Gastroesophageal sphincter (tissue), 4 donors: ENCODE data around the gene ASPN. TPM values are rescaled to one million over a fixed set of nuclear protein-coding genes. Genes with fewer than 3 reads are reported as not detected.

ENCODE experiments used
- ATAC-seq: fragments of 150-250 bp; one replicate; pipeline ENCODE4 v1.9.1; 2016; ENCODE audit warnings: mild to moderate bottlenecking, moderate library complexity
- H3K27ac ChIP-seq, 4 donors: fragments of 200-600 bp; sonication (generic) in 3 of 4; 1 replicate in 3 of 4; 2 replicates in 1 of 4; pipeline ENCODE4 v1.5.1; 2016 to 2019
- H3K27me3 ChIP-seq: fragments of 200-600 bp; sonication (generic); one replicate; pipeline ENCODE4 v1.5.1; 2019
- H3K36me3 ChIP-seq, 2 donors: fragments of 200-600 bp; sonication (generic); one replicate each; pipeline ENCODE4 v1.5.1; 2019; ENCODE audit warnings: control low read depth in 1 of 2
- H3K4me1 ChIP-seq, 3 donors: fragments of 200-600 bp; sonication (generic); 1 replicate in 2 of 3; 2 replicates in 1 of 3; pipeline ENCODE4 v1.5.1; 2016 to 2019; ENCODE audit warnings: control low read depth in 2 of 3
- H3K4me3 ChIP-seq, 2 donors: fragments of 200-600 bp; sonication (generic); one replicate each; pipeline ENCODE4 v1.5.1; 2019; ENCODE audit warnings: mild to moderate bottlenecking in 1 of 2, moderate library complexity in 1 of 2
- H3K9me3 ChIP-seq, 3 donors: fragments of 200-600 bp; sonication (generic); one replicate each; pipeline ENCODE4 v1.5.1; 2017 to 2019; ENCODE audit warnings: control low read depth in 2 of 3
- CTCF ChIP-seq, 4 experiments: fragments of 200-600 bp in 2 of 4; fragments of 450-650 bp in 2 of 4; sonication (generic) in 1 of 4; IDR thresholded peaks; one replicate each; pipeline ENCODE4 v1.5.1; 2017 to 2019; ENCODE audit warnings: antibody characterized with exemption in 4 of 4, mild to moderate bottlenecking in 2 of 4, moderate library complexity in 2 of 4
- EP300 ChIP-seq: sonication (generic); formaldehyde crosslinking; IDR thresholded peaks from one replicate; pipeline ENCODE4 v1.6.1; 2017; ENCODE audit warnings: antibody characterized with exemption, mild to moderate bottlenecking
- POLR2A ChIP-seq, 2 donors: fragments of 450-650 bp; IDR thresholded peaks; one replicate each; pipeline ENCODE4 v1.6.1; 2017; ENCODE audit warnings: antibody characterized with exemption in 2 of 2, mild to moderate bottlenecking in 2 of 2, moderate library complexity in 1 of 2
- POLR2AphosphoS5 ChIP-seq: sonication (generic); formaldehyde crosslinking; IDR thresholded peaks from one replicate; pipeline ENCODE4 v1.6.1; 2017; ENCODE audit warnings: antibody characterized with exemption
- WGBS, 2 donors: methylation state at CpG; one replicate each; pipeline ENCODE4 v1.1.5; 2018; ENCODE audit warnings: low coverage in 1 of 2; 5-methylcytosine and 5-hydroxymethylcytosine counted together
- total RNA-seq, 4 donors: library from RNA; depleted of rRNA; stranded (reverse); fragments of >200 nt; gene quantifications; one replicate each; pipeline ENCODE4 v1.1.0, GENCODE V29; 2016

Gene ASPN
- total RNA-seq, 4 donors from 2014 or later, result 5.3 to 46.4 (median 27.3) TPM

GRCh38 chr9:92446536-92446935, 35.8 kb downstream of the ASPN start:
- no peak overlapping the region for H3K27ac ChIP-seq
- no peak overlapping the region for H3K4me3 ChIP-seq
- TF ChIP-seq EP300 (no peak), POLR2A (IDR thresholded peaks at IDR 0.05) (no peak), POLR2AphosphoS5 (no peak), CTCF (IDR thresholded peaks at IDR 0.05) (no peak)
- H3K27me3 ChIP-seq, result no peaks in the 10 kb centered on the region
- H3K4me1 ChIP-seq, result no peaks in the 10 kb centered on the region
- H3K9me3 ChIP-seq, result no peaks in the 10 kb centered on the region
- H3K36me3 ChIP-seq, result no peaks in the 10 kb centered on the region
- no peak for ATAC-seq

GRCh38 chr9:92444841-92445240, 37.5 kb downstream of the ASPN start:
- ATAC-seq, result no peak
- TF ChIP-seq POLR2A (IDR thresholded peaks at IDR 0.05) (no peak), POLR2AphosphoS5 (no peak), CTCF (IDR thresholded peaks at IDR 0.05) (no peak), EP300 (no peak)
- no peak overlapping the region for H3K4me3 ChIP-seq
- 80% methylated on average over 1 of the region's 4 CpGs; no CpG with 5 or more reads in 1 of the 2 donors for WGBS, 2 donors
- H3K27ac ChIP-seq, result no peak overlapping the region
- H3K4me1 ChIP-seq, result peaks cover 0 to 3% (median 0%) of the 10 kb centered on the region in 3 donors
- no peaks in the 10 kb centered on the region for H3K27me3 ChIP-seq
- no peaks in the 10 kb centered on the region for H3K36me3 ChIP-seq
- no peaks in the 10 kb centered on the region for H3K9me3 ChIP-seq

- ATAC-seq, result no peak
- H3K9me3 ChIP-seq, result no peaks in the 10 kb centered on the region
- peaks cover 0 to 13% (median 0%) of the 10 kb centered on the region in 3 donors for H3K4me1 ChIP-seq
- H3K36me3 ChIP-seq, result no peaks in the 10 kb centered on the region
- WGBS, 2 donors, result 94 to 100% methylated on average over 6 of the region's 6 CpGs
- H3K4me3 ChIP-seq, result no peak overlapping the region
- no peak overlapping the region for H3K27ac ChIP-seq
- TF ChIP-seq POLR2AphosphoS5 (no peak), EP300 (no peak), CTCF (IDR thresholded peaks at IDR 0.05) (no peak), POLR2A (IDR thresholded peaks at IDR 0.05) (no peak)
- no peaks in the 10 kb centered on the region for H3K27me3 ChIP-seq
These were observed 41.6 kb downstream of the ASPN start for GRCh38 chr9:92440751-92441046.

GRCh38 chr9:92439921-92440750, 42.2 kb downstream of the ASPN start:
- 76% methylated on average over 4 to 5 of the region's 5 CpGs for WGBS, 2 donors
- H3K9me3 ChIP-seq, result no peaks in the 10 kb centered on the region
- no peak overlapping the region for H3K27ac ChIP-seq
- peaks cover 0 to 13% (median 0%) of the 10 kb centered on the region in 3 donors for H3K4me1 ChIP-seq
- no peak overlapping the region for H3K4me3 ChIP-seq
- no peaks in the 10 kb centered on the region for H3K36me3 ChIP-seq
- ATAC-seq, result no peak
- H3K27me3 ChIP-seq, result no peaks in the 10 kb centered on the region
- TF ChIP-seq POLR2AphosphoS5, result no peak
- no peak for TF ChIP-seq EP300
- TF ChIP-seq CTCF (IDR thresholded peaks at IDR 0.05), result no peak
- TF ChIP-seq POLR2A (IDR thresholded peaks at IDR 0.05), result no peak

- Histone ChIP-seq H3K4me3 (no peak overlapping the region), H3K27me3 (no peaks in the 10 kb centered on the region), H3K36me3 (no peaks in the 10 kb centered on the region), H3K27ac (no peak overlapping the region), H3K9me3 (no peaks in the 10 kb centered on the region), H3K4me1 (peaks cover 0 to 13% (median 0%) of the 10 kb centered on the region in 3 donors)
- ATAC-seq, result no peak
- 51 to 73% methylated on average over 5 of the region's 5 CpGs for WGBS, 2 donors
- TF ChIP-seq POLR2A (IDR thresholded peaks at IDR 0.05) (no peak), CTCF (IDR thresholded peaks at IDR 0.05) (peak; percentile 22 to 49 (median 33))
These were observed 43.3 kb downstream of the ASPN start for GRCh38 chr9:92438900-92439526.
